ENCODE measurements around the gene LDLRAD4.

LDLRAD4 gene

DNA sequence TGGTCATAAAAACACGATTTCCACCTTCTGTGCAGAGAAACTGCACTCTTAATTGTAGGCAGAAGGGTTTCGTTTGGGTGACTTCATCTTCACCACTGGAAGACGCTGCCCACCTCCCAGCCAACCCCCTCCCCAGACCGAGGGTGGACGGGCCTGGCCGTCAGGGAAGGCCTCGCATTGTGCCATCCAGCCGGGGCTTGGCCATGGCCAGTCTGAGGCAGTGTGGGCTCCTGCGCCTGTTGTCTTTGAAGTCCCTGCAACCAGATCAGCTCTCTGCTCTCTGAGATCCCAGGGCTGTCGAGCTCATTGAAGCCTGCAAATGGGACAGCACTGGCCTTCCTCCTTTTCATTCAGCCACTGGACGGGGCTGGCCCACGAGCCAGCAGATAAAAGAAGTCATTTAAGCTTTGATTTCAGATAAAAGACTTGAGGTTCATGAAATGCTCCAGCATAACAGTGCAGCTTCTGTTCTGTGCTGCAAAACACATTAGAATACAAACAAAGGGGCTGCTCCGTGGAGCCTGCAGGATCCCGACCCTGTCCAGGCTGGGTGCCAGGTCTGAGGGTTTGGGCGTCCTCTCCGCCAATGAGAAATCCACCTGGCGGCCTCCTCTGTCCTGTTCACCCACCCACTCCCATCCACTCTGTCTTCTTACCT, 253.5 kb downstream of the LDLRAD4 start:
- no peak for ATAC-seq
- TF ChIP-seq ARNTL (CRISPR knock-in tag; IDR thresholded peaks at IDR 0.05; ENCODE audit: borderline replicate concordance, low read depth) (no peak), ZNF565 (CRISPR knock-in tag; conservative IDR thresholded peaks at IDR 0.05; ENCODE audit: low read depth) (no peak), SNAI2 (CRISPR knock-in tag; IDR thresholded peaks at IDR 0.05) (no peak), TOX (CRISPR knock-in tag; IDR thresholded peaks at IDR 0.05; ENCODE audit: borderline replicate concordance) (no peak), BACH2 (CRISPR knock-in tag; IDR thresholded peaks at IDR 0.05; ENCODE audit: borderline replicate concordance) (no peak), OSR1 (CRISPR knock-in tag; IDR thresholded peaks at IDR 0.05) (no peak), ISL1 (CRISPR knock-in tag; IDR thresholded peaks at IDR 0.05) (no peak), ZC3H10 (CRISPR knock-in tag; IDR thresholded peaks at IDR 0.05) (no peak), PPARA (CRISPR knock-in tag; IDR thresholded peaks at IDR 0.05; ENCODE audit: borderline replicate concordance) (no peak), TCF4 (CRISPR knock-in tag; IDR thresholded peaks at IDR 0.05; ENCODE audit: borderline replicate concordance) (no peak), GLIS3 (CRISPR knock-in tag; IDR thresholded peaks at IDR 0.05) (no peak), ZFP30 (CRISPR knock-in tag; IDR thresholded peaks at IDR 0.05) (no peak), RARB (CRISPR knock-in tag; IDR thresholded peaks at IDR 0.05) (no peak)
- TF ChIP-seq, protein P1, sequence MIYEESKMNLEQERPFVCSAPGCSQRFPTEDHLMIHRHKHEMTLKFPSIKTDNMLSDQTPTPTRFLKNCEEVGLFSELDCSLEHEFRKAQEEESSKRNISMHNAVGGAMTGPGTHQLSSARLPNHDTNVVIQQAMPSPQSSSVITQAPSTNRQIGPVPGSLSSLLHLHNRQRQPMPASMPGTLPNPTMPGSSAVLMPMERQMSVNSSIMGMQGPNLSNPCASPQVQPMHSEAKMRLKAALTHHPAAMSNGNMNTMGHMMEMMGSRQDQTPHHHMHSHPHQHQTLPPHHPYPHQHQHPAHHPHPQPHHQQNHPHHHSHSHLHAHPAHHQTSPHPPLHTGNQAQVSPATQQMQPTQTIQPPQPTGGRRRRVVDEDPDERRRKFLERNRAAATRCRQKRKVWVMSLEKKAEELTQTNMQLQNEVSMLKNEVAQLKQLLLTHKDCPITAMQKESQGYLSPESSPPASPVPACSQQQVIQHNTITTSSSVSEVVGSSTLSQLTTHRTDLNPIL (CRISPR knock-in tag; IDR thresholded peaks at IDR 0.05; ENCODE audit: low read depth), result no peak
- TF ChIP-seq, protein P2, sequence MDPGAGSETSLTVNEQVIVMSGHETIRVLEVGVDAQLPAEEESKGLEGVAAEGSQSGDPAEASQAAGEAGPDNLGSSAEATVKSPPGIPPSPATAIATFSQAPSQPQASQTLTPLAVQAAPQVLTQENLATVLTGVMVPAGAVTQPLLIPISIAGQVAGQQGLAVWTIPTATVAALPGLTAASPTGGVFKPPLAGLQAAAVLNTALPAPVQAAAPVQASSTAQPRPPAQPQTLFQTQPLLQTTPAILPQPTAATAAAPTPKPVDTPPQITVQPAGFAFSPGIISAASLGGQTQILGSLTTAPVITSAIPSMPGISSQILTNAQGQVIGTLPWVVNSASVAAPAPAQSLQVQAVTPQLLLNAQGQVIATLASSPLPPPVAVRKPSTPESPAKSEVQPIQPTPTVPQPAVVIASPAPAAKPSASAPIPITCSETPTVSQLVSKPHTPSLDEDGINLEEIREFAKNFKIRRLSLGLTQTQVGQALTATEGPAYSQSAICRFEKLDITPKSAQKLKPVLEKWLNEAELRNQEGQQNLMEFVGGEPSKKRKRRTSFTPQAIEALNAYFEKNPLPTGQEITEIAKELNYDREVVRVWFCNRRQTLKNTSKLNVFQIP (CRISPR knock-in tag; IDR thresholded peaks at IDR 0.05; ENCODE audit: borderline replicate concordance, low read depth), result no peak
- TF ChIP-seq, protein P3, sequence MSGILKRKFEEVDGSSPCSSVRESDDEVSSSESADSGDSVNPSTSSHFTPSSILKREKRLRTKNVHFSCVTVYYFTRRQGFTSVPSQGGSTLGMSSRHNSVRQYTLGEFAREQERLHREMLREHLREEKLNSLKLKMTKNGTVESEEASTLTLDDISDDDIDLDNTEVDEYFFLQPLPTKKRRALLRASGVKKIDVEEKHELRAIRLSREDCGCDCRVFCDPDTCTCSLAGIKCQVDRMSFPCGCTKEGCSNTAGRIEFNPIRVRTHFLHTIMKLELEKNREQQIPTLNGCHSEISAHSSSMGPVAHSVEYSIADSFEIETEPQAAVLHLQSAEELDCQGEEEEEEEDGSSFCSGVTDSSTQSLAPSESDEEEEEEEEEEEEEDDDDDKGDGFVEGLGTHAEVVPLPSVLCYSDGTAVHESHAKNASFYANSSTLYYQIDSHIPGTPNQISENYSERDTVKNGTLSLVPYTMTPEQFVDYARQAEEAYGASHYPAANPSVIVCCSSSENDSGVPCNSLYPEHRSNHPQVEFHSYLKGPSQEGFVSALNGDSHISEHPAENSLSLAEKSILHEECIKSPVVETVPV (CRISPR knock-in tag; IDR thresholded peaks at IDR 0.05), result no peak
- TF ChIP-seq, protein P4, sequence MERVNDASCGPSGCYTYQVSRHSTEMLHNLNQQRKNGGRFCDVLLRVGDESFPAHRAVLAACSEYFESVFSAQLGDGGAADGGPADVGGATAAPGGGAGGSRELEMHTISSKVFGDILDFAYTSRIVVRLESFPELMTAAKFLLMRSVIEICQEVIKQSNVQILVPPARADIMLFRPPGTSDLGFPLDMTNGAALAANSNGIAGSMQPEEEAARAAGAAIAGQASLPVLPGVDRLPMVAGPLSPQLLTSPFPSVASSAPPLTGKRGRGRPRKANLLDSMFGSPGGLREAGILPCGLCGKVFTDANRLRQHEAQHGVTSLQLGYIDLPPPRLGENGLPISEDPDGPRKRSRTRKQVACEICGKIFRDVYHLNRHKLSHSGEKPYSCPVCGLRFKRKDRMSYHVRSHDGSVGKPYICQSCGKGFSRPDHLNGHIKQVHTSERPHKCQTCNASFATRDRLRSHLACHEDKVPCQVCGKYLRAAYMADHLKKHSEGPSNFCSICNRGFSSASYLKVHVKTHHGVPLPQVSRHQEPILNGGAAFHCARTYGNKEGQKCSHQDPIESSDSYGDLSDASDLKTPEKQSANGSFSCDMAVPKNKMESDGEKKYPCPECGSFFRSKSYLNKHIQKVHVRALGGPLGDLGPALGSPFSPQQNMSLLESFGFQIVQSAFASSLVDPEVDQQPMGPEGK (CRISPR knock-in tag; IDR thresholded peaks at IDR 0.05; ENCODE audit: borderline replicate concordance), result no peak

DNA sequence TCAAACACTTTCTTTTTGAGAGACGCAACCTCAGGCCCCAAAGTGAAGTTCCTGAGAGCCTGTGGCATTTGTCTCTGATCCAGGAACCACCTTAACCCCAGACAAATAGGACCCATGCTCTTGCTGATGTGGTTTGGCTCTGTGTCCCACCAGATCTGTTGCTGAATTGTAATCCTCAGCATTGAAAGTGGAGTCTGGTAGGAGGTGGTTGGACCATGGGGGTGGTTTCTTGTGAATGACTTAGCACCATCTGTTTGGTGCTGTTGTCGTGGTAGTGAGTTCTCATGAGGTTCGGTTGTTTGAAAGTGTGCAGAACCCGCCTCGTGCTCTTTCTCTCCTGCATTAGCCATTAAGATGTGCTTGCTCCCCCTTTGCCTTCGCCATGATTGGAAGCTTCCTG, 255.2 kb downstream of the LDLRAD4 start:
- ATAC-seq, result no peak
- no peak for TF ChIP-seq ZFP30 (CRISPR knock-in tag; IDR thresholded peaks at IDR 0.05)
- TF ChIP-seq, protein P5, sequence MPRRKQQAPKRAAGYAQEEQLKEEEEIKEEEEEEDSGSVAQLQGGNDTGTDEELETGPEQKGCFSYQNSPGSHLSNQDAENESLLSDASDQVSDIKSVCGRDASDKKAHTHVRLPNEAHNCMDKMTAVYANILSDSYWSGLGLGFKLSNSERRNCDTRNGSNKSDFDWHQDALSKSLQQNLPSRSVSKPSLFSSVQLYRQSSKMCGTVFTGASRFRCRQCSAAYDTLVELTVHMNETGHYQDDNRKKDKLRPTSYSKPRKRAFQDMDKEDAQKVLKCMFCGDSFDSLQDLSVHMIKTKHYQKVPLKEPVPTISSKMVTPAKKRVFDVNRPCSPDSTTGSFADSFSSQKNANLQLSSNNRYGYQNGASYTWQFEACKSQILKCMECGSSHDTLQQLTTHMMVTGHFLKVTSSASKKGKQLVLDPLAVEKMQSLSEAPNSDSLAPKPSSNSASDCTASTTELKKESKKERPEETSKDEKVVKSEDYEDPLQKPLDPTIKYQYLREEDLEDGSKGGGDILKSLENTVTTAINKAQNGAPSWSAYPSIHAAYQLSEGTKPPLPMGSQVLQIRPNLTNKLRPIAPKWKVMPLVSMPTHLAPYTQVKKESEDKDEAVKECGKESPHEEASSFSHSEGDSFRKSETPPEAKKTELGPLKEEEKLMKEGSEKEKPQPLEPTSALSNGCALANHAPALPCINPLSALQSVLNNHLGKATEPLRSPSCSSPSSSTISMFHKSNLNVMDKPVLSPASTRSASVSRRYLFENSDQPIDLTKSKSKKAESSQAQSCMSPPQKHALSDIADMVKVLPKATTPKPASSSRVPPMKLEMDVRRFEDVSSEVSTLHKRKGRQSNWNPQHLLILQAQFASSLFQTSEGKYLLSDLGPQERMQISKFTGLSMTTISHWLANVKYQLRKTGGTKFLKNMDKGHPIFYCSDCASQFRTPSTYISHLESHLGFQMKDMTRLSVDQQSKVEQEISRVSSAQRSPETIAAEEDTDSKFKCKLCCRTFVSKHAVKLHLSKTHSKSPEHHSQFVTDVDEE (CRISPR knock-in tag; IDR thresholded peaks at IDR 0.05), result no peak
- TF ChIP-seq ZFP3 (CRISPR knock-in tag; IDR thresholded peaks at IDR 0.05), result no peak
- no peak for TF ChIP-seq ZNF70 (CRISPR knock-in tag; IDR thresholded peaks at IDR 0.05)
- TF ChIP-seq, protein P4 (CRISPR knock-in tag; IDR thresholded peaks at IDR 0.05; ENCODE audit: borderline replicate concordance), result no peak
- no peak for TF ChIP-seq ISL1 (CRISPR knock-in tag; IDR thresholded peaks at IDR 0.05)

Measured in SK-N-SH treated with all-trans-retinoic acid at 6 μM for 48 hours (cell line).